Nephron (organoid): ENCODE measurements around the gene BET1L.

ENCODE experiments used
- H3K27ac Mint-ChIP-seq, 3 experiments: 2 replicates each; pipeline ENCODE4 v1.8.0; 2020; ENCODE audit warnings: mixed read lengths in 3 of 3, mild to moderate bottlenecking in 2 of 3, moderate library complexity in 1 of 3
- H3K27me3 Mint-ChIP-seq: 2 replicates; pipeline ENCODE4 v1.8.0; 2021; ENCODE audit warnings: low read depth, mild to moderate bottlenecking, moderate library complexity, mixed read lengths
- H3K36me3 Mint-ChIP-seq: 2 replicates; pipeline ENCODE4 v1.8.0; 2020; ENCODE audit warnings: low read depth, mixed read lengths
- H3K4me1 Mint-ChIP-seq: 2 replicates; pipeline ENCODE4 v1.8.0; 2020; ENCODE audit warnings: mixed read lengths
- H3K4me3 Mint-ChIP-seq, 3 experiments: 2 replicates each; pipeline ENCODE4 v1.8.0; 2020; ENCODE audit warnings: mild to moderate bottlenecking in 3 of 3, mixed read lengths in 3 of 3, moderate library complexity in 2 of 3
- H3K9me3 Mint-ChIP-seq: 2 replicates; pipeline ENCODE4 v1.8.0; 2020; ENCODE audit warnings: mixed read lengths
- CTCF ChIP-seq, 3 experiments: fragments of 200-600 bp; sonication (generic); IDR thresholded peaks; one replicate each; pipeline ENCODE4 v1.5.0; 2021; ENCODE audit warnings: antibody characterized with exemption in 3 of 3; ENCODE audit not compliant: unreplicated experiment in 3 of 3

The BET1L gene, protein sequence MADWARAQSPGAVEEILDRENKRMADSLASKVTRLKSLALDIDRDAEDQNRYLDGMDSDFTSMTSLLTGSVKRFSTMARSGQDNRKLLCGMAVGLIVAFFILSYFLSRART

GRCh38 chr11:207208-207862 is at the start of gene BET1L, which contains the start of gene RIC8A:
BET1L (minus strand) TSS chr11:207399; CDS start chr11:207321, 78 bp downstream.
RIC8A (plus strand) TSS chr11:207708; CDS start chr11:208855, 1,147 bp downstream.
- no peak for TF ChIP-seq CTCF (IDR thresholded peaks at IDR 0.05; ENCODE audit: unreplicated experiment in 3 of 3)
- Mint-ChIP-seq H3K36me3 (peaks cover 32% of the 10 kb centered on the region), H3K27me3 (no peaks in the 10 kb centered on the region), H3K27ac (peak within 1 kb of the TSS; percentile 98 to 99 (median 99)), H3K4me1 (peaks cover 34% of the 10 kb centered on the region), H3K9me3 (no peaks in the 10 kb centered on the region), H3K4me3 (peak within 1 kb of the TSS; percentile 96 to 98 (median 96))

GRCh38 chr11:255816-256215 is 48.6 kb upstream of the BET1L start:
- H3K27me3 Mint-ChIP-seq = peaks cover 6% of the 10 kb centered on the region
- no peak for TF ChIP-seq CTCF (IDR thresholded peaks at IDR 0.05; ENCODE audit: unreplicated experiment in 3 of 3)
- H3K27ac Mint-ChIP-seq = no peak overlapping the region
- H3K4me3 Mint-ChIP-seq = no peak overlapping the region
- no peaks in the 10 kb centered on the region for H3K4me1 Mint-ChIP-seq
- peaks cover 2% of the 10 kb centered on the region for H3K9me3 Mint-ChIP-seq
- H3K36me3 Mint-ChIP-seq = peaks cover 24% of the 10 kb centered on the region

- H3K36me3 Mint-ChIP-seq = peaks cover 28% of the 10 kb centered on the region
- no peaks in the 10 kb centered on the region for H3K4me1 Mint-ChIP-seq
- no peak overlapping the region for H3K27ac Mint-ChIP-seq
- H3K4me3 Mint-ChIP-seq = no peak overlapping the region
- TF ChIP-seq CTCF (IDR thresholded peaks at IDR 0.05; ENCODE audit: unreplicated experiment in 3 of 3) = no peak
- no peaks in the 10 kb centered on the region for H3K9me3 Mint-ChIP-seq
- H3K27me3 Mint-ChIP-seq = peaks cover 6% of the 10 kb centered on the region
These were observed 48.0 kb upstream of the BET1L start for GRCh38 chr11:255176-255575.

- TF ChIP-seq CTCF (IDR thresholded peaks at IDR 0.05; ENCODE audit: unreplicated experiment in 3 of 3) = no peak
- peaks cover 39% of the 10 kb centered on the region for H3K36me3 Mint-ChIP-seq
- H3K4me1 Mint-ChIP-seq = no peaks in the 10 kb centered on the region
- no peak overlapping the region for H3K27ac Mint-ChIP-seq
- H3K4me3 Mint-ChIP-seq = no peak overlapping the region
- peaks cover 6% of the 10 kb centered on the region for H3K27me3 Mint-ChIP-seq
- no peaks in the 10 kb centered on the region for H3K9me3 Mint-ChIP-seq
These were observed 46.7 kb upstream of the BET1L start for GRCh38 chr11:253886-254270.

DNA sequence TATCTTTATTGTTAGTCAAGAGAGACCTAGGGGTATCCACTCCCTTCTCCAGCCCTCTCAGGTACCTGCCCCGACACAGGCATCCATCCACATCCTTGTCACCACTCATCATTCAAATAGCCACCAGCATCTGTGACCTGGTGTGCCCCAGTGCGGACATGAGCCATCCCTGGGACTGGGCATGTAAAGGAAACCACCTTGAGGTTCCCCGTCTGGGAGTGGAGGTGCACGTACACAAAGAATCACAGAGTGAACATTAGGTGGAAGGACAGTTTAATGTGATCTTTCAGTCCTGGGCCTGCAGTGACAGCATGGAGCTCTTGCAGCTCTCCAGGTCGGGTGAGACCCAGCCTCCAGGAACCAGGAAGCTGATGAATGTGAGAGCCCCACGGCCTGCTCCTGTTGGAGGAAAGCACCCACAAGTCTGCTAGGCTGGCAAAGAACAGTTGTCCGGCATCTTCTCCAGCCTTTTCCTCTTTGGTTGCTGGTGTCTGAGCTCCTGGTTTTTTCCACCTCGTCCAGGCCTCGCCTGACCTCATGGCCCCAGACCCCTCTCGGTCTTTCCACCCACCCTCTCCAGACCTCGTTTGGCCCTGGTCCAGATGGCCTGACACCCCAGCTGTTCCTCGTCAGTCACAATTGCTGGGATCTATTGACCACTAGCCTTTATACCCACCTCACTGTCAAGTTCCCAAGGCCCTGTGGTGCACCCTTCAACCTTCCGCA is 46.1 kb upstream of the BET1L start:
- H3K27me3 Mint-ChIP-seq = peaks cover 6% of the 10 kb centered on the region
- no peaks in the 10 kb centered on the region for H3K9me3 Mint-ChIP-seq
- no peak overlapping the region for H3K4me3 Mint-ChIP-seq
- TF ChIP-seq CTCF (IDR thresholded peaks at IDR 0.05; ENCODE audit: unreplicated experiment in 3 of 3) = no peak
- H3K36me3 Mint-ChIP-seq = peaks cover 45% of the 10 kb centered on the region
- H3K27ac Mint-ChIP-seq = no peak overlapping the region
- no peaks in the 10 kb centered on the region for H3K4me1 Mint-ChIP-seq
